ENCODE data around the gene LSAMP.

LSAMP gene

GRCh38 chr3:116350119-116350733 is 95.1 kb downstream of the LSAMP start:
- DNase-seq (ENCODE audit: low read depth), result no peak

DNA sequence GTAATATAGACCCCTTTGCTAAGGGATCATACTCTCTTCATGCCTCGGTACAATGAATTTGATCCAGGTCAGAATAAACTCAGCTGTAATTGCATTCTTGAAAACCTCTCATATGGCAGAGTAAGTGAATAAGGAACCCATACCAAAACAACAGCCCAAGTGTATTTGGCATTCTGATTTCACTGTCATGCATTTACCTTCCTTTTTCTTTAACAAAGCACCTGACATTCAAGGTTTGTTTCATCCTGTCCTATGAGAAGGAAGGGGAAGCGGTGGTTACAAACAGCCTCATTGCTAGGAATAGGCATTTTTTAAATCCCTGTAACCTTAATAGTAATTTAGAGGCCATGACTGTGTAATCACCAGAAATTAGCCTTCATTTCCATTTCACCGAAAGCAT is 97.1 kb downstream of the LSAMP start:
- DNase-seq (ENCODE audit: low read depth), result no peak

DNA sequence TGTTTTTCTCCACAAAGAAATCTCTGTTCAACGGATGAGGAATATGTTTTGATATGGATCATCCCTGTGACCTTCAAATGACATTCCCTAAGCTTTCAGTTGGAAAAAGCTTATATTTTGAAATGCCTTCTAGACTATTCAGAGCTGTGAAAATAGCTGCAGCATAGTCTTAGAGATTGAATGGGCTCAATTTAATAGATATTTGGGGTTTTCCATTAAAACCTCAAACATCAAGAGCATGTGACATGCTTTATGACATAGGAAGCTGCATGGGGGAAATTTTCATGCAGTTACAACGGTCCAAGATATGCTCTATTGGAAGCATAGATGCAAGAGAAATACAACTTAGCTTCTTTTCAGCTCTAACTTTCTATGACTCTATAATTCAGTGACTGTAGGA is 102.8 kb downstream of the LSAMP start:
- no peak for DNase-seq (ENCODE audit: low read depth)

- no peak for DNase-seq (ENCODE audit: low read depth)
Observed at GRCh38 chr3:116341899-116342298, 103.4 kb downstream of the LSAMP start.

DNA sequence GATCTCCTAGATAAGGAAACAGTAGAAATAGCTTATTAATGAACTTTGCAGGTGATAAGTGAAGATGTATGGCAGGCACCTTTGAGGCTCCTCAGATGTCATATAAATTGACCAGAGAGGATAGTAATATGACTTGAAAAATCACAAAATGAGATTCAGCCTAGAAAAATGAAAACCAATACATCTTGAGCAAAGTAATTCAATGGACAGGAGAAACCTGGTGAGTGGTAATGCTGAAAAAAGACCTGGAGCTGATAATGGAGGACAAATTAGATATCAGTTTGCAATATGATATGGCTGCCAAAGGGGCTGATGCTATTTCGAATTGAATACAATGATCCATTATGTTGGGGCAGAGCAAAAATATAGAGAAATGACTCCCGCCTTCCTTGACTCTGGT is 103.9 kb downstream of the LSAMP start:
- no peak for DNase-seq (ENCODE audit: low read depth)

GRCh38 chr3:116340680-116341216 is 104.5 kb downstream of the LSAMP start:
- peak; percentile 13 for DNase-seq (ENCODE audit: low read depth)

DNA sequence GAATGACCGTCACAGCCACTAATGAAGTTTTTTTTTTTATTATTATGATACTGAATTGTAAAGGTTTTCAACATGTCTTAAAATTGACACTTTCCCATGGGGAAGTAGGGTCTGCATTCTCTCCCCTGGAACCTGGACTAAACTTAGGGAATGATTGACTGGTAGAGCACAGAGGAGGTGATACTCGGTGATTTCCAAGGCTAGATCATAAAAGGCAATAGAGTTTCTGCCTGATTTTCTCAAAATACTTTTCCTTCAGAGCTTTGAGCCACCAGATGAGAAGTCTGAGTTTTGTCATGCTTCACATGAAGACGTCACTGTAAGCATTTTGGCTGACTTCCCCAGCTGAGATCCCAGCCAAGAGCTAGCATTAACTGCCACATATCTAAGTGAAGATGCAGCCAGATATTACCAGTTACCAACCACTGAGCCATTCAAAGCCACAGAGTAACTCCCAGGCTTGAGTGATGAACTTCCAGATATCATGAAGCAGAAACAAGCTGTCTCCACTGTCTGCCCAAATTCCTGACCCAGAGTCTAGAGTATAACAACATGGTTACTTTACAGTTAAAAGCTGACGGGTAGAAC is 105.8 kb downstream of the LSAMP start:
- DNase-seq (ENCODE audit: low read depth), result peak; percentile 54

DNA sequence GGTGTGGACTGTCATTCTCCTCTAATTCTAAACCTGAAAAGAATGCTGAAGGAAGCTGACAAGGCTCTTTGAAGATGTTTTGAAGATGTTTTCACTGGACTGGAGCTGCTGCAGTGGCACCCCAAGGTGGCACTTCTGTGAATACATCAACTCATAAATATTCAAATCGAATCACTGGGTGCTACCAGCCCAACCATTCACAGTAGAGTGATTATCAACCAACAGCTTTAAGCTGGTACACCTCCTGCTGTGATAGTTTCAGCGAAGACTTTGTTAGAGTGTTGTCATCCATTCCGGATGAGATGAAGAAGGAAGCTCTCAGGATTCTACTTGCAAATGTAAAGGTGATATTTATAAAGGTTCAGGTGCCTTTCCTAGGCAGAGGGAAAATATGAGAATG is 106.6 kb downstream of the LSAMP start:
- no peak for DNase-seq (ENCODE audit: low read depth)

GRCh38 chr3:116337229-116337628 is 108.1 kb downstream of the LSAMP start:
- no peak for DNase-seq (ENCODE audit: low read depth)

DNA sequence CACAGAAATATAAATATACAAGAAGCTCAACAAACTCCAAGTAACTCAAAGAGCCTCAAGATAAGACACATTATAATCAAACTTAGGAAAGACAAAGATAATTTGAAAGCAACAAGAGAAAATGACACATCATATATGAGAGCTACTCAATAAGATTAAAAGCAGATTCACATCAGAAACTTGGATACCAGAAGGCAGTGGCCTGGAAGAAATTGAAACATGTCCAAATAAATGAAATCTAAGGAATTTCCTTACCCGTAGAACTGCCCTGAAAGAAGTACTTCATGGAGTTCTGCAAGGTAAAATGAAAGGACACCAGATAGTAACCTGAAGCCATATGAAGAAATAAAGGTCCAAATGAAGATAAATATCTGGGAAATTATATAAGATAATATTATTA is 113.9 kb downstream of the LSAMP start:
- DNase-seq (ENCODE audit: low read depth), result no peak

DNA sequence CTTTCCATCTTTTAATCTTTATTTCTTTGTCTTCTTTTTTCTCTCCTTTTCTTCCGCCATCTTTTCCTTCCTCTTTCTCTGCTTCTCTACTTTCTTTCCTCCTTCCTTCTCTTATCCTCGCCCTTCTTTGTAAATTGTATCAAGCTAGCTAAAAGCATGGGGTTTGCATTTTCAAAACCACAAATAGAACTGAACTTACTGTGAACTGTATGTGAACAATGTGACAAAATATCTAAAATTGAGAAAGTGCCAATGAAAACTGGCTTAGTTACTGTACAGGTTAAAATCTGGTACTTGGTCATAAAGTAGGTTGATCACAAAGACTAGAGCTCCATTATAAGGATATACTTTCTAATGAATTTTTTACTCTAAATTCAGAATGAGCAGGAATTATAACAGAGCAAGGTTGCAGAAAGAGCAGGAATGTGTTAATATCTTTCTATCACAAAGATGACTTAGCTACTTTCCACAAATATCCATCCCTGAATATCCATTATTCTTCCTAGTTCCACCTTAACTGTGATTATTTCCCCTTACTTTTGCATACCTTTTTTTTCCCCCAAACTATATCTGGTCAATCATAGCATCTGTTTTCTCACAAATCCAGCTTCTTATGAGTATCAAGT is 122.4 kb downstream of the LSAMP start:
- DNase-seq (ENCODE audit: low read depth), result no peak

DNA sequence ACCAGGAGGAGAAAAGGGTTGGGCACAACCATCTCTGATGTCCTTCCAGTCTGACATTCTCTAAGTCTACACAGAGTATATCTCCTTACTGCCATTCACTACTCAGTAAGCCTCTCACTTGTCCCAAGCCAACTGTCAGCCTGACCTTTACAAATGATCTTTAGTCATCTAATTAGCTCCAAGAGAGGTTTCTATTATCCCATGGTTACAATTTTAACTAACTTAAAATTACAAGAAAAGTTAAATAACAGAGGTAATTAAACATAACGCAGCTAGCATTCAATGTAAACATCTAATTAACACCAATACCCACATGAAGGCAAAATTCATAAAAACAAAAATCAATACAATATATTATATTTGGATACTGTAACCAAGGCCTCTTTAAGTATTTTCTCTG is 126.9 kb downstream of the LSAMP start:
- no peak for DNase-seq (ENCODE audit: low read depth)

DNA sequence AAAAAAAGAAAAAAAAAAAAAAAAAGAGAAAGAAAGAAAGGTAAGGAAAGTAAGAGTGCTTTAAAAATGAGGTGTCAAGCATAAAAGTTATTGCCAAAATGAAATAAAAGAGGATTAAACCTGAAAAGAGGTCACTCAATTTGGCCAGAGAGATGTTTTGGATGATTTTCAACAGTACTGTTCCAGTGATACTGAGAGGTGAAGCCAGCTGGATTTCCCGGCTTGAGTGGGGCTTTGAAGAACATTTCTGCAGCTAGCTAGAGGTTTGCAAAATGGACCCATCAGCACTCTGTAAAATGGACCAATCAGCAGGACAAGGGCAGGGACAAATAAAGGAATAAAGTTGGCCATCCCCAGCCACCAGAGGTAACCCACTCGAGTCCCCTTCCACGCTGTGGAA is 128.5 kb downstream of the LSAMP start:
- DNase-seq (ENCODE audit: low read depth), result no peak

DNA sequence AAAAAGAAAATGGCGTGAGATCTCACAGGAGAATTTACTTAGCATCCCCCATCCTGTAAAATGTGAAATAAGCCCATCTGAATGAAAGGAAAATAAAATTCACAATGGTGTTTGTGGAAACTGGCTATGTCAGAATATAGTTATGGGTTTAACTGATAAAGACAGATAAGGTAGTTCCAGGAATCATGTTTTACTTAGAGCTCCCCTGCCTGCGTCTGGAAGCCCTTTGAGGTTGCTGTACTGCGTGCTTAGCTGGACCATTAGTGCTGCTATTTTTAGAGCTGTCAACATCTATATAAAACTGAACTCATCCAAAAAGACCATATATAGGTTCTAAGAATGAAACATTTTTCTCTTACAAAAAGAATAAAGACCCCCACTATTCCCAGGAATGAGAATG is 130.8 kb downstream of the LSAMP start:
- DNase-seq (ENCODE audit: low read depth), result no peak

- DNase-seq (ENCODE audit: low read depth), result no peak
Observed at GRCh38 chr3:116306720-116307119, 138.6 kb downstream of the LSAMP start.

GRCh38 chr3:116306149-116306548 is 139.1 kb downstream of the LSAMP start:
- DNase-seq (ENCODE audit: low read depth), result no peak

GRCh38 chr3:116302087-116302747 is 143.1 kb downstream of the LSAMP start:
- peak; percentile 1 for DNase-seq (ENCODE audit: low read depth)

DNA sequence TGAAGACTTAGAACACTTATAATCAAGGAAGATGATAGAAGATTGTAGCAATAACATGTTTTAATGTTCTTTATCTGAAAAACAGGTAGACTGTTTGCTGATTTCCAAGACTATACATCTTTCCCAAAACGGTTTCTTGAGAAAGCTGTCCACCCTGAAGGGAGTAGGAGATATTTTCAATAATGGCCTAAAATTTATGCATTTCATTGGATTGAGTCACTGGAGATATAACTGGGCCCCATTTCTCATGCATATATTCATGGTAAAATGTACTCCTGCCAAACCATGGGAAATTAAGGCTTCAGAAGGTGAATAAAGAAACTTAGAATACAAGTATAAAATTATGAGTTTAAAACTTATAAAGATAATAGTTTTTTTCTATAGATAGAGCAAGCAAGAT is 143.9 kb downstream of the LSAMP start:
- DNase-seq (ENCODE audit: low read depth), result no peak

GRCh38 chr3:116300226-116300625 is 145.1 kb downstream of the LSAMP start:
- no peak for DNase-seq (ENCODE audit: low read depth)

DNA sequence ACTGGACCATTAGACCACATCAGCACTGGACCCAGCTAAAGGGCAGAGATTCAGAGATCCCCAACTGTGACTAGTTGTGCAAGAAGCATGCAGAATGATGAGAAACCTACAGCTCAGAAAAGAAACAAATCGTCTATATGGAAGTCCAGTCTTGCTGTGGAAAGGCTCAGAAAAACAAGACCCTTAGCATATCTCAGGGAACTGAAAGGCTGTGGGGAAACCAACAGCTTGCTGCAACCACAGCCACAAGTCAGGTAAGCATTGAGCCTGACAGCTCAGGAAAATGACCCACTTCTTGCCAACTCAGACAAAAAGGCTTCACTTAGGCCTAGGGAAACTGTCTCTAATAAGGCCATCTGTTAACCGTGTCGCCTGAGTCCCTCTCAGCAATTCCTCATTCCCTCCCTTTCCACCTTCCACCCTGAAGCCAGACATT is 145.6 kb downstream of the LSAMP start:
- no peak for DNase-seq (ENCODE audit: low read depth)

DNA sequence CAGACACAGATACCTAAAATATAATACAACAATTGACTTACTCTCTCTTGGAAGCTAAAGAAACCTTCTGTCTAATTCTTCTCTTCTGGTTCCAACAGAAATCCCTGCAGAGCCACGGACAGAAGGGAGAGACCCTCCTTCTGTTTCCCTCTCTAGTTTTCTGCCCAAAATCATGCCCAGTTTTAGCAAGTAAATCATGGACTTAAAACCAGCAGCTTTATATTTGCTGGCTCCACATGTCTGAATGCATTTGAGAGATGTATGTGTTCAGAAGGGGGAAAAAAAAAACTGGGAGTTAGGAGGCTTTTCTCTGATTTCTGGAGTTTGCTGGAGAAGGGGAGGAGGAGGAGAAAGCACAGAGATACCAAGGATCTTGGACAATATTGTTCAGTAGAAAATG is 147.1 kb downstream of the LSAMP start:
- DNase-seq (ENCODE audit: low read depth), result no peak

DNA sequence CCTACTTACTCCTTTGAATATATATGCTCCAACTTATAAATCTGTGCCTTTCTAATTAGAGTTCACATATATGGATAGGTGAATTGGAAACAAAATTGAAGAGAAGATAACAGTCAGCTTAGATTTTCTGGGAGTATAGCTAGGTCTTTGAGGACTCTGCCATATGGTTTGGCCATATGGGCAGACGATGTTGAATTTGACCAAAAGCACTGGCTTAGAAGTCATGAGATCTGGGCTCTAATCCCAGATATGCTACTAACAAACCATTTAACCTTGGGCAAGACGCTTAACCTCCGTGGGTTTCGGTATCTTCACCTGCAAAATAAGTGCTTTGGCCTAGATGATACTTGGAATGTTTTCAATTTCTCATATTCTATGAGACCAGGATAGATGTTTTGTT is 154.1 kb downstream of the LSAMP start:
- no peak for DNase-seq (ENCODE audit: low read depth)

DNA sequence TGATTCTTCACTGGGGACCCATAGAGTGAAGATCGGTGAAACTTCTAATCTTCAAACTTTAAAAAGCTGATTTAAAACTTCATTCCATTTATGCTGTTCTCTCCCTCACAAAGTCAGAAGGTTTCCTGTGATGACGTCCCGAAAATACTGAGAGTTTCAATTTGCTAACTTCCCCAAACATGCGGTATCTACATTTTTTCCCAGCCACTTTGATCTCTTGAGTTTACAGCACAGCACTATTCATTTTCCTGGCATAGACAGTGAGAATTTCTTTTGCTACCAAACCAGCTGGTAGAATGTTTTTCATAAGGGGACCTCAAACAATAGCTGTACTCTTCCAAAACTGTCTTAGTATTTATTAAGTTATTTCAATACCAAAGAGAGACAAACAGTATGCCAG is 156.8 kb downstream of the LSAMP start:
- DNase-seq (ENCODE audit: low read depth), result no peak
